GM12878 (cell line): ENCODE data around the gene ETS1. TPM values are rescaled to one million over a fixed set of nuclear protein-coding genes. Genes with fewer than 3 reads are reported as not detected.
A peak's percentile ranks its signal among the peaks of the same experiment; 100 is the strongest.

Source experiments
- ATAC-seq: fragments of 200-7000 bp; cut with Tn5 transposase; 3 replicates; pipeline ENCODE4 v1.9.1; 2020; ENCODE audit warnings: mild to moderate bottlenecking, moderate library complexity
- BruUV-seq: library from RNA; stranded (reverse); fragments of 400-500 nt; replicated peaks from 2 replicates; lab custom pipeline; 2021; lab: Mats Ljungman, UMichigan
- CTCF ChIA-PET: fragments of 300-600 bp; sonication (Branson Sonifier 250); formaldehyde crosslinking; extraction: SDS; loops from one replicate; lab custom pipeline; 2021; ENCODE audit warnings: inconsistent platforms; lab: Yijun Ruan, JAX
- POLR2A ChIA-PET: fragments of 350-600 bp; formaldehyde crosslinking; extraction: SDS; loops from one replicate; lab custom pipeline; 2021; ENCODE audit warnings: inconsistent platforms; lab: Charles Lee
- RAD21 ChIA-PET: fragments of 300-600 bp; sonication (Branson Sonifier 250); formaldehyde crosslinking; loops from one replicate; lab custom pipeline; 2023; ENCODE audit warnings: antibody characterized with exemption; ENCODE audit not compliant: unreplicated experiment; lab: Charles Lee
- SMC1A ChIA-PET: fragments of 300-600 bp; sonication (Branson Sonifier 250); formaldehyde crosslinking; loops from one replicate; lab custom pipeline; 2023; ENCODE audit not compliant: unreplicated experiment, uncharacterized antibody; lab: Charles Lee
- DNase-seq: peaks from one replicate; pipeline ENCODE4 v3.0.0-alpha.2; 2011; ENCODE audit warnings: low read depth, low spot score
- FAIRE-seq: peaks from 3 replicates; lab custom pipeline; 2011; peaks lifted over from hg19 to GRCh38; lab: Jason Lieb, UNC
- H2AFZ ChIP-seq: 2 replicates; pipeline ENCODE4 v1.6.0; 2011; ENCODE audit warnings: low read depth, low read length, control low read depth; ENCODE audit not compliant: control insufficient read depth
- H3K27ac ChIP-seq: 2 replicates; pipeline ENCODE4 v1.5.1; 2011; ENCODE audit warnings: control low read depth; ENCODE audit not compliant: control insufficient read depth, insufficient read depth
- H3K27me3 ChIP-seq, 2 experiments: replicated peaks in 1 of 2; 2 replicates each; pipeline versions ENCODE4 v1.6.0 to v1.6.1; 2011; ENCODE audit warnings: low read length in 1 of 2; ENCODE audit not compliant: control insufficient read depth in 2 of 2, insufficient read depth in 2 of 2
- H3K36me3 ChIP-seq, 2 experiments: 2 replicates each; pipeline ENCODE4 v1.5.1; 2011; ENCODE audit warnings: low read length in 1 of 2; ENCODE audit not compliant: control insufficient read depth in 2 of 2, insufficient read depth in 2 of 2
- H3K4me1 ChIP-seq: 2 replicates; pipeline ENCODE4 v1.6.1; 2011; ENCODE audit warnings: mild to moderate bottlenecking, low read length, moderate library complexity, mixed read lengths; ENCODE audit not compliant: control insufficient read depth, insufficient read depth
- H3K4me2 ChIP-seq: 2 replicates; pipeline ENCODE4 v1.6.0; 2011; ENCODE audit warnings: control low read depth; ENCODE audit not compliant: control insufficient read depth, insufficient read depth
- H3K4me3 ChIP-seq: fragments of 200-600 bp; sonication (generic); 2 replicates; pipeline ENCODE4 v1.5.1; 2016
- H3K79me2 ChIP-seq: 2 replicates; pipeline ENCODE4 v1.6.0; 2011; ENCODE audit warnings: low read length; ENCODE audit not compliant: control insufficient read depth, insufficient read depth
- H3K9ac ChIP-seq: 2 replicates; pipeline ENCODE4 v1.8.0; 2011; ENCODE audit warnings: low read length, control low read depth, mixed read lengths; ENCODE audit not compliant: control insufficient read depth, insufficient read depth
- H3K9me3 ChIP-seq: replicated peaks from 3 replicates; pipeline ENCODE4 v1.5.1; 2011; ENCODE audit warnings: mild to moderate bottlenecking, low read length; ENCODE audit not compliant: control insufficient read depth, insufficient read depth
- H4K20me1 ChIP-seq: 2 replicates; pipeline ENCODE4 v1.6.0; 2011; ENCODE audit not compliant: control insufficient read depth, insufficient read depth
- BHLHE40 ChIP-seq, 2 experiments: fragments of 450-650 bp in 1 of 2; IDR thresholded peaks; 2 replicates each; pipeline ENCODE4 v1.6.1; 2011 to 2017; ENCODE audit warnings: low read depth in 2 of 2, borderline replicate concordance in 1 of 2, improper control_type of control experiment in 1 of 2, low read length in 1 of 2, mild to moderate bottlenecking in 1 of 2
- MLLT1 ChIP-seq: fragments of 450-650 bp; IDR thresholded peaks from 2 replicates; pipeline ENCODE4 v1.6.1; 2016; ENCODE audit warnings: mild to moderate bottlenecking
- NRF1 ChIP-seq: conservative IDR thresholded peaks from 2 replicates; pipeline ENCODE4 v1.6.1; 2011; ENCODE audit warnings: mild to moderate bottlenecking, low read depth, low read length, improper control_type of control experiment
- RUNX3 ChIP-seq: IDR thresholded peaks from 2 replicates; pipeline ENCODE4 v1.6.1; 2012; ENCODE audit warnings: low read length, inconsistent platforms
- ZSCAN29 ChIP-seq: fragments of 450-650 bp; IDR thresholded peaks from 2 replicates; pipeline ENCODE4 v1.6.1; 2017; ENCODE audit warnings: mild to moderate bottlenecking, moderate library complexity
- WGBS: methylation state at CpG from one replicate; pipeline ENCODE4 v1.1.6; 2016; ENCODE audit warnings: low lambda C conversion rate; ENCODE audit not compliant: insufficient replicate concordance, insufficient coverage; ENCODE audit errors: missing lambda C conversion rate; 5-methylcytosine and 5-hydroxymethylcytosine counted together
- in situ Hi-C: fragments of 300-500 bp; cut with MboI; formaldehyde crosslinking; loops from 9 replicates; pipeline ENCODE4 v1.14.3; 2018; ENCODE audit warnings: mixed read lengths
- intact Hi-C: fragments of 100-400 bp; cut with micrococcal nuclease; formaldehyde crosslinking; loops from one replicate; pipeline ENCODE4 v1.14.2; 2022; ENCODE audit not compliant: unreplicated experiment
- polyA plus RNA-seq, 11 experiments: library from polyadenylated mRNA; depleted of rRNA in 4 of 11; unstranded in 6 of 11; stranded (reverse) in 5 of 11; fragments of >200 nt; fragmentation: Nextera tagmentation in 4 of 11; fragmentation: Illumina TruSeq in 1 of 11; extraction: Ambion mirVana in 4 of 11; extraction: Trizol in 1 of 11; gene quantifications; 1 replicate in 1 of 11; 2 replicates in 10 of 11; pipeline versions ENCODE4 v1.2.1 to v1.2.3, GENCODE V29; 2011 to 2016; ENCODE audit warnings: inconsistent platforms in 2 of 11, missing spikeins in 2 of 11, low read depth in 1 of 11
- total RNA-seq, 4 experiments: library from RNA; depleted of rRNA in 3 of 4; stranded (reverse); fragments of >200 nt in 3 of 4; fragmentation: Illumina TruSeq in 1 of 4; extraction: Trizol in 1 of 4; gene quantifications; 2 replicates each; pipeline versions ENCODE4 v1.2.1 to v1.2.3, GENCODE V29; 2013 to 2021
- TF ChIP-seq, protein P1 (sequence below): IDR thresholded peaks from 2 replicates; pipeline ENCODE4 v1.6.1; 2011; ENCODE audit warnings: borderline replicate concordance, low read depth, mild to moderate bottlenecking, moderate library complexity, mixed read lengths, low read length; ENCODE audit not compliant: insufficient read depth; ENCODE audit errors: extremely low read length

Gene ETS1
- total and polyA plus RNA-seq, 10 of the 15 experiments (the other 5 are each of a cell fraction or from before 2014, with no cell fraction given) = 12.5 to 112 (median 55.5) TPM

GRCh38 chr11:128448981-128449713 is 138.2 kb downstream of the ETS1 start:
- WGBS = 40% methylated on average over 3 of the region's 3 CpGs
- DNase-seq (no peak), FAIRE-seq (no peak), ATAC-seq (peak; percentile 41)
- H3K36me3 ChIP-seq = no peaks in the 10 kb centered on the region
- TF ChIP-seq RUNX3 (0 out of 2 replicates have a peak, but pooled peaks have one; percentile 22), BHLHE40 (IDR thresholded peaks at IDR 0.05; ENCODE audit: borderline replicate concordance in 1 of 2, low read depth in 2 of 2, low read length in 1 of 2) (no peak)
- SMC1A ChIA-PET = interaction anchor here (1.4 to 2.3 kb wide), 3 partner anchors 20 to 181 kb away, joined by 4 to 8 read pairs (median 5); no protein-coding TSS in a partner anchor
- H2AFZ ChIP-seq = no peak overlapping the region; the same call in 1 of the 2 replicates
- H3K27me3 ChIP-seq = no peaks in the 10 kb centered on the region
- H3K4me1 ChIP-seq = peaks cover 13% of the 10 kb centered on the region
- BruUV-seq = no TSS peak
- no peak overlapping the region for H3K4me2 ChIP-seq
- H3K9ac ChIP-seq = no peak overlapping the region
- no peak overlapping the region for H3K27ac ChIP-seq
- no peak overlapping the region for H3K4me3 ChIP-seq
- H3K79me2 ChIP-seq = no peaks in the 10 kb centered on the region
- no peaks in the 10 kb centered on the region for H4K20me1 ChIP-seq
- POLR2A ChIA-PET = no interaction called here
- intact Hi-C loops (no loop called here), in situ Hi-C loops (no loop called here)
- CTCF ChIA-PET = interaction anchor here (0.6 to 1.5 kb wide), 4 partner anchors 8 to 159 kb away, joined by 3 to 5 read pairs (median 4); no protein-coding TSS in a partner anchor
- RAD21 ChIA-PET = interaction anchor here (0.7 to 1.2 kb wide), 3 partner anchors 23 to 160 kb away, joined by 4 to 5 read pairs (median 4); no protein-coding TSS in a partner anchor
- no peaks in the 10 kb centered on the region for H3K9me3 ChIP-seq

GRCh38 chr11:128448200-128448886 is 139.0 kb downstream of the ETS1 start:
- intact Hi-C loops (no loop called here), in situ Hi-C loops (no loop called here)
- H3K9ac ChIP-seq = no peak overlapping the region
- CTCF ChIA-PET = interaction anchor here (0.6 to 1.5 kb wide), 4 partner anchors 9 to 158 kb away, joined by 3 to 5 read pairs (median 4); no protein-coding TSS in a partner anchor
- H3K9me3 ChIP-seq = no peaks in the 10 kb centered on the region
- TF ChIP-seq BHLHE40 (IDR thresholded peaks at IDR 0.05; ENCODE audit: borderline replicate concordance in 1 of 2, low read depth in 2 of 2, low read length in 1 of 2) = no peak
- TF ChIP-seq NRF1 = no peak
- TF ChIP-seq, protein P1, sequence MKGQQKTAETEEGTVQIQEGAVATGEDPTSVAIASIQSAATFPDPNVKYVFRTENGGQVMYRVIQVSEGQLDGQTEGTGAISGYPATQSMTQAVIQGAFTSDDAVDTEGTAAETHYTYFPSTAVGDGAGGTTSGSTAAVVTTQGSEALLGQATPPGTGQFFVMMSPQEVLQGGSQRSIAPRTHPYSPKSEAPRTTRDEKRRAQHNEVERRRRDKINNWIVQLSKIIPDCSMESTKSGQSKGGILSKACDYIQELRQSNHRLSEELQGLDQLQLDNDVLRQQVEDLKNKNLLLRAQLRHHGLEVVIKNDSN = no peak
- no peak for TF ChIP-seq ZSCAN29
- no peak for TF ChIP-seq MLLT1
- TF ChIP-seq, all 136 proteins: peak for 0
- POLR2A ChIA-PET = no interaction called here
- SMC1A ChIA-PET = interaction anchor here (1.4 to 2.3 kb wide), 3 partner anchors 20 to 182 kb away, joined by 4 to 8 read pairs (median 5); no protein-coding TSS in a partner anchor
- RAD21 ChIA-PET = interaction anchor here (0.6 to 1.2 kb wide), 4 partner anchors 24 to 184 kb away, joined by 3 to 5 read pairs (median 4); no protein-coding TSS in a partner anchor
- no peak overlapping the region for H2AFZ ChIP-seq
- DNase-seq = no peak
- 82% methylated on average over 7 of the region's 7 CpGs for WGBS
- no peak for ATAC-seq
- BruUV-seq = no TSS peak
- H3K36me3 ChIP-seq = no peaks in the 10 kb centered on the region
- H3K4me3 ChIP-seq = no peak overlapping the region
- H3K27ac ChIP-seq = no peak overlapping the region
- H4K20me1 ChIP-seq = no peaks in the 10 kb centered on the region
- H3K79me2 ChIP-seq = no peaks in the 10 kb centered on the region
- H3K4me1 ChIP-seq = peaks cover 13% of the 10 kb centered on the region
- no peaks in the 10 kb centered on the region for H3K27me3 ChIP-seq
- H3K4me2 ChIP-seq = no peak overlapping the region
- FAIRE-seq = no peak
